ENCODE measurements around the gene FKBP5. TPM values are rescaled to one million over a fixed set of nuclear protein-coding genes. Genes with fewer than 3 reads are reported as not detected.

Gene FKBP5
- total and polyA plus RNA-seq, 2 of the 4 experiments (the other 2 are of a cell fraction) = 6.8 to 7.0 TPM

- in situ Hi-C loops (cut with MboI; ENCODE audit: low sequenced_read_pairs) (no loop called here), dilution Hi-C loops (cut with HindIII; ENCODE audit: low sequenced_read_pairs, unreplicated experiment) (no loop called here), intact Hi-C loops (cut with micrococcal nuclease) (no loop called here)
- Histone ChIP-seq H4K8ac (ENCODE audit: low read depth in 2 of 2, low read length in 2 of 2) (no peak overlapping the region), H3K23ac (ENCODE audit: low read depth, low read length) (no peak overlapping the region), H3K27ac (ENCODE audit: insufficient read depth, low read length) (no peak overlapping the region), H3K4me3 (ENCODE audit: insufficient read depth, low read depth, low read length) (no peak overlapping the region), H3K56ac (ENCODE audit: extremely low read depth, insufficient read depth, low read length) (no peak overlapping the region), H3K4me1 (ENCODE audit: control insufficient read depth, insufficient read depth, low read length) (no peaks in the 10 kb centered on the region), H3K14ac (replicated peaks; ENCODE audit: low read depth, low read length) (no peak overlapping the region), H2AK9ac (replicated peaks; ENCODE audit: low read depth, low read length, poor library complexity) (no peak overlapping the region), H3K36me3 (ENCODE audit: control insufficient read depth, insufficient read depth, low read length) (no peaks in the 10 kb centered on the region), H3K9ac (ENCODE audit: low read depth, low read length) (no peak overlapping the region), H3K18ac (ENCODE audit: low read depth, low read length) (no peak overlapping the region), H4K91ac (ENCODE audit: insufficient read depth, low read depth, low read length) (no peak overlapping the region), H3K79me1 (ENCODE audit: low read depth in 1 of 2, low read length in 2 of 2) (no peaks in the 10 kb centered on the region; a peak in 1 of 4 replicates), H4K5ac (ENCODE audit: low read depth, low read length) (no peak overlapping the region), H3K4ac (ENCODE audit: low read depth, low read length) (no peak overlapping the region), H4K20me1 (ENCODE audit: insufficient read depth, low read length) (no peaks in the 10 kb centered on the region), H2BK5ac (ENCODE audit: low read depth, low read length, poor library complexity, severe bottlenecking) (no peak overlapping the region), H2BK120ac (ENCODE audit: low read depth, low read length) (no peak overlapping the region), H3K9me1 (ENCODE audit: insufficient read depth, low read length) (no peaks in the 10 kb centered on the region), H2AK5ac (ENCODE audit: low read depth, low read length) (no peak overlapping the region), H3K4me2 (ENCODE audit: low read depth, low read length) (no peak overlapping the region), H2AFZ (replicated peaks; ENCODE audit: low read length, poor library complexity) (no peak overlapping the region), H2BK15ac (ENCODE audit: low read depth, low read length) (no peak overlapping the region), H2BK20ac (ENCODE audit: low read depth, low read length) (no peak overlapping the region), H3K27me3 (ENCODE audit: control insufficient read depth, insufficient read depth, low read length) (no peaks in the 10 kb centered on the region), H3K9me3 (ENCODE audit: control insufficient read depth, insufficient read depth, low read length) (no peaks in the 10 kb centered on the region)
- BruUV-seq (replicated peaks) = no TSS peak
- ChIA-PET POLR2A (ENCODE audit: unreplicated experiment) (no interaction called here), CTCF (interaction anchor here (2.2 kb wide), 1 partner anchor 147 kb away, joined by 6 read pairs; the partner anchor contains the start of gene ARMC12)
- ATAC-seq (ENCODE audit: low read depth) (no peak), DNase-seq (no peak)
- 100% methylated on average over 1 of the region's 3 CpGs; no CpG with 5 or more reads in 1 of the 2 experiments for WGBS, 2 experiments (ENCODE audit: extremely low coverage in 2 of 2, insufficient read length in 1 of 2)
- TF ChIP-seq RCOR1 (IDR thresholded peaks at IDR 0.05; ENCODE audit: insufficient replicate concordance, low read length) = no peak
- no peak for TF ChIP-seq POLR2A (IDR thresholded peaks at IDR 0.05; ENCODE audit: low read depth, low read length)
- TF ChIP-seq CHD1 (IDR thresholded peaks at IDR 0.05; ENCODE audit: low read depth, low read length) = no peak
- no peak for TF ChIP-seq FOS (IDR thresholded peaks at IDR 0.05; ENCODE audit: low read depth, low read length)
- TF ChIP-seq RAD21 (IDR thresholded peaks at IDR 0.05; ENCODE audit: low read length) = no peak
- TF ChIP-seq RFX5 (IDR thresholded peaks at IDR 0.05; ENCODE audit: low read depth, low read length) = no peak
- TF ChIP-seq NFE2L2 (IDR thresholded peaks at IDR 0.05; ENCODE audit: low read depth, low read length) = no peak
- no peak for TF ChIP-seq MAZ (IDR thresholded peaks at IDR 0.05; ENCODE audit: borderline replicate concordance, low read depth, low read length)
- no peak for TF ChIP-seq CEBPB (IDR thresholded peaks at IDR 0.05; ENCODE audit: low read depth, low read length)
- no peak for TF ChIP-seq ELK1 (IDR thresholded peaks at IDR 0.05; ENCODE audit: borderline replicate concordance, low read depth, low read length)
Observed at GRCh38 chr6:35589904-35590303, 98.8 kb downstream of the FKBP5 start.
